Kidney glomerular epithelial cell (primary cell): Measurements from ENCODE around the gene BIRC7.
"Not testable (repeated sequence)": the region's sequence is repeated elsewhere in the genome, so short reads cannot be mapped to it uniquely, and the experiment has no call there.

Source experiments
- DNase-seq: peaks from one replicate; lab custom pipeline; 2025; lab: John Stamatoyannopoulos, UW

Gene BIRC7

GRCh38 chr20:63248835-63249591, 13.3 kb downstream of the BIRC7 start:
- DNase-seq = peak; percentile 74

DNA sequence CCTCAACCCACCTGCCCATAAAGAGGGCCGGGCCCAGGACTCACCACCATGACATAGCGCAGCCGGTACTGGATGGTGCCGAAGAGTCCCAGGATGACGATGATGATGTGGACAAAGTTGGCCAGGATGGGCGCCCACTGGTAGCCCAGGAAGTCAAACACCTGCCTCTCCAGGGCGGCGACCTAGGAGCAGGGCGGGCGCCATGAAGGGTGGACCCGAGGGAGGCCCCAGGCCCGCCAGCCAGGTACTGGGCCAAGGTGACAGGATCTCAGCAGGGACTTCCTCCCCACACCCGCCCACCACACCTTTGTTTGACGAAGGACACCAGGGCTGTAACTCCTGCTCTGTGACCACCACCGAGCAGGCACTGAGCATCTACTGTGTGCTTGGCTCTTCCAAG, 14.2 kb downstream of the BIRC7 start:
- DNase-seq = no peak

- DNase-seq = not testable (repeated sequence)
Observed at GRCh38 chr20:63251350-63251749, 15.6 kb downstream of the BIRC7 start.

DNA sequence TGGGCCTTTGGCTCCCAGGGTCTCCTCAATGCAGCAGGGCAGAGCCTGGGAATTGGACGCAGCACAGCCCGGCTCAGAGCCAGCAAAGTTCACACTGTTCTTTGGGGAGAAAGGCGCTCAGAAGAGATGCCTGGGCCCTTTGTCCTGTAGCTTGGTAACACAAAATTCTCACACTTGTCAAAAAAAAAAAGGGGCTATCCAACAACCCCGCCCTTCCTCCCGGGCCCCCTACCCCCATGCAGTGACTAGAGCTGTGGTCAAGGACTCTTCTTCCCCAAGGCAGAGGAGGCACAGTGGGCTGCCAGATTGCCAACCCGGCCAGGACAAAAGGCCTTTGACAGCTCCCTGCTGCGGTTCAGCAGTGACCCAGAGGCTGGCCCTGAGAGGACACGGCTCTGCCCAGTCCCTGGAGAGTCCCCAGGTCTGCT, 16.6 kb downstream of the BIRC7 start:
- no peak for DNase-seq

GRCh38 chr20:63253065-63253437, 17.3 kb downstream of the BIRC7 start:
- DNase-seq = no peak

DNA sequence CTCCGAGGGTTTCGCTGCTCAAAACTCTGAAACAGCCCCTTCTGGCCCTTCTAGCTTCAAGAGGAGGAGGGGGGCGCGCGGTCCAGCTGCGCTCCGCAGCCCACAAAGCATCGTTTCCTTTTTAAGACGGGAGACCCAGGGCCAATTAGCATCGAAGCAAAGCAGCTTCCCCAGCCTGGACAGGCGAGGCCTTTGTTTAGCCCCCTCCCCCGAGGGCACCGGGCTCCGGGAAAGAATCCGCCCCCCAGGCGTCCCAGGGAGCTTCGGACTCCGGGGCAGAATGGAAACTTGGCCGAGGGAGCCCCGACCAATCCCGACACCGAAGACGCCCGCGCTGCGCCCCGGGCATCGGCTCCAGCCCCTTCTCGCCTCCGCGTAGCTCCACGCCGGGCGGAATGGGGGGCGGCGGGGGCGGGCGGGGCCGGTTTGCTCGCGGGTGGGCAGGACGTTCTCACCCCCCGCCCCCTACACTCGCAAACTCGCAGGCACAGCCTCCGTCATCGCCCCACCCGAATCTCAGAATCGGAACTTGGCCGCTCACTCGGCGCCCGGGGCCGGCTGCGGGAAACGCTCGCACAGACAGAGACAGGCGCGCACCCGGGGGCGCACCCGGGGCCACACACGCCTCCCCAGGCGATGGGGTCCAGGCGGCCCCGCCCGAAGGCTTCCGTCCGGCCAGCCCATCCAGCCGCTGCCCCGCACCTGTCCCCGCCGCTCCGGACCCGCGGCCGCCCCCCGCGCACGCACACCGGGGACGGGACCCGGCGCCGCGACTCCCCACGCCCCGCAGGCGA, 17.9 kb downstream of the BIRC7 start:
- no peak for DNase-seq

- no peak for DNase-seq
Observed at GRCh38 chr20:63254232-63254605, 18.5 kb downstream of the BIRC7 start, which contains the start of gene NKAIN4. TSS of gene NKAIN4 (minus strand) at chr20:63254463. CDS start at chr20:63254450, 13 bp downstream.

GRCh38 chr20:63254606-63255384, 19.1 kb downstream of the BIRC7 start:
- DNase-seq = no peak

DNA sequence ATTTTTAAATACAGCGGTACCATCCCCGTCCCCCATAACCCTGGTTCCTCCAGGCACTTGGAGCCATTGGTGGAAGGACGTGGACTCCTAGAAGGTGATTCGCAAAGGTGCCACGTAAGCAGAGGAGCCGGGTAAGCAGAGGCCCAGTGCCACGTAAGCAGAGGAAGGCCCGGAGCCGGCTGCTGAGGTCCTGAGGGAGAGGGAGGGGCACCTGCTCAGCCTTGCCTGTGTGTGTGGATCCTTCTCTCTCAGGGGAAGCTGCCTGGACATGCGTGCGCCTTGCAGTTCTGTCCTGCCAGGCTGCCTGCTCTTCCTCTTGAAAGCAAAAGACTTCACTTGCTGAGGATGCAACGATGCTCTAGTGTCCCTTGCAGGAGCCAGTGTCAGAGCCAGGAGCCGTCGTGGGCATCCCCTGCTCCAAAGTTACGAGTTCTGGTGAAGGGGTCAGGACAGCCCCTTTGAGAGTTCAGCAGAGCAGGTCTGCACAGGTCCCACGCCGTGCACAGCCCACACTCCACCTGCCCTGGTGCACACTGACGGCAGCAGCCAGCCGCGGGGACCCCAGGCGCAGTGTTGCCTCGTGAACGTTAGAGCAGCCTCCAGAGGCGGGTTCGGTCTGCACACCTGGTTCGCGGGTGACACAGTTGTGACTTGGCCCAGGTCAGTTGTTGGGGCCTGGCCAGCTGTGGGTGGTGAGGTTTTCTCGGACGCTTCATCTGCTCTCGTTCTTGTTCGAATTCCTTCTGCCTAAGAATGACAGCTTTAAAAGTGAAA, 20.4 kb downstream of the BIRC7 start:
- DNase-seq = no peak

GRCh38 chr20:63256954-63257353, 21.2 kb downstream of the BIRC7 start:
- DNase-seq = no peak

DNA sequence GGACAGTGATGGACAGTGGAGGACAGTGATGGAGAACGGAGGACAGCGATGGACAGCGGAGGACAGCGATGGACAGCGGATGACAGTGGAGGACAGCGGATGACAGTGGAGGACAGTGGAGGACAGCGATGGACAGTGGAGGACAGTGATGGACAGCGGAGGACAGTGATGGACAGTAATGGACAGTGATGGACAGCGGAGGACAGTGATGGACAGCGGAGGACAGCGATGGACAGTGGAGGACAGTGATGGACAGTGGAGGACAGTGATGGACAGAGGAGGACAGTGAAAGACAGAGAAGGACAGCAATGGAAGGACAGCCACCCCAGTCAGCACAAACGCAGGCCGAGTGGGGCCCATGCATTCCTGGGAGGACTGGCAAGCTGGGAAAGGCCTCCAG, 21.9 kb downstream of the BIRC7 start:
- no peak for DNase-seq

DNA sequence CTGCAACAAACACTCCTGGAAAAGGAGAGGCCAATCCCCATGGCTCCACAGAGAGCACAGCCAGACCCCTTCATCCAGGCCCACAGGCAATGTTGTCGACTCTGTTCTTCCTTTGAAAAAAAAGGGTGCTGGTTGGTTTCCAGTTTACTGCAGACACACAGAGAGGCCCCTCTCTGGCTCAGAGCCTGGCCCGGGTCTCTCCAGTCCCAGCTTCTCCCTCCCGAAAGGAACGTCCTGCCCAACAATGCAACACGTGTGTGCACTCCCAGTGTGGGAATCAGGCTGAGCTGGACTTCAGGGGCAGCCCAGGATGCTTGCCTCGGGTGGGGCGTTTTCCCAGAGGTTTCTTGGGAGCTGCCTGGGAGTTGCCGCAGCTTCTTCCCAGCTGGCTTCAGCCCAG, 23.1 kb downstream of the BIRC7 start:
- DNase-seq = no peak

DNA sequence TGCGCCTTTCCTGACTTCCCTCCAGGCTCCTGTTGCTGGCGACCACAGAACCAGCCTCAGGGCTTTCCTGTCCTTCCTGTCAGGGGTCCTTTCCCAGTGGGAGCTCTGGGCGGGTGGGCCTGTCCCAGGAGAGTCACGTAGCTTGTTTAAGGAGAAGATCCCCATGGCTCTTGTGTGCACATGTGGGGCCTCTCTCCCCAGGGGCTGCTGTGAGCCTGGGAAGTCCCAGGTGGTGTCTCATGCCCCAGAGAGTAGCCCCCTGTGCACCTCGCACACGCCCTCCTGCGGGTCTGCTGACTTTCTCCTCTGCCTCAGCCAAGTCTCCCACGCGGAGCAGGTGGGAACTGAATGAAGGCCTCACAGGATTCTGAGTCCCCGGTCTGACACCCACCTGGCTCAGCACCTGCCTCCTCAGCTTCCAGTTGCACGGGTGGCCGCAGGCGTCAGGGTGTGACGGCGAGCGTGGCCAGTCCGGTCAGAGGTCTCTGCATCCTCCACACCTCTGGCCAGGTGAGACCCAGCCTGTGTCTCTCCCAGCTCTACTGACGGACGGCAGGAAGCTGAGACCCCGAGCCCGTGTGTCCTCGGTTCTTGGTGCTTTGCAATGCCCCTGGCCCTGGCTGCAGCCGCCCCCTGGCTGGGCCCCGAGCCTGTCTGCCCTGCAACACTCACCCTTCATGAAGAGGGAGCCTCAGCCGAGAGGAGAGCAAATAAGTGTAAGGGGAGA, 24.2 kb downstream of the BIRC7 start:
- DNase-seq = no peak

DNA sequence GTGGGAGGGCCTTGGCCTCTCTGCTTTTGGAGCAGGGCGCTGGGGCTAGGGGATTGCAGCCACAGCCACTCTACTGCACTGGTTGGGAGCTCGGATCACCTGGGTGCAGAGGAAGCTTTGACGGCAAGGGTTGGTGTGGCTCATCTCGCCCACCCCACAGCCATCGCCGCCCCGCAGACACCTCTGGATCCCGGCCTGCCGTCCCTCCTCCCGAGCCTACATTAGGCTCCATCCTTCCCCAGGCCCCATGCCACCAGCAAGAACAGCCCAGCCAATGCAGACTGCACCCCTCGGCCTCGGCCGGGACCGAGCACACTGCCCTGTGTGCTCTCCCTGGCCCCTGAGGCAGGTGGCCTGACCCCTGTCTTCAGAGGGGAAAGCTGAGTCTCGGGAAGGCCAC, 24.8 kb downstream of the BIRC7 start:
- no peak for DNase-seq

DNA sequence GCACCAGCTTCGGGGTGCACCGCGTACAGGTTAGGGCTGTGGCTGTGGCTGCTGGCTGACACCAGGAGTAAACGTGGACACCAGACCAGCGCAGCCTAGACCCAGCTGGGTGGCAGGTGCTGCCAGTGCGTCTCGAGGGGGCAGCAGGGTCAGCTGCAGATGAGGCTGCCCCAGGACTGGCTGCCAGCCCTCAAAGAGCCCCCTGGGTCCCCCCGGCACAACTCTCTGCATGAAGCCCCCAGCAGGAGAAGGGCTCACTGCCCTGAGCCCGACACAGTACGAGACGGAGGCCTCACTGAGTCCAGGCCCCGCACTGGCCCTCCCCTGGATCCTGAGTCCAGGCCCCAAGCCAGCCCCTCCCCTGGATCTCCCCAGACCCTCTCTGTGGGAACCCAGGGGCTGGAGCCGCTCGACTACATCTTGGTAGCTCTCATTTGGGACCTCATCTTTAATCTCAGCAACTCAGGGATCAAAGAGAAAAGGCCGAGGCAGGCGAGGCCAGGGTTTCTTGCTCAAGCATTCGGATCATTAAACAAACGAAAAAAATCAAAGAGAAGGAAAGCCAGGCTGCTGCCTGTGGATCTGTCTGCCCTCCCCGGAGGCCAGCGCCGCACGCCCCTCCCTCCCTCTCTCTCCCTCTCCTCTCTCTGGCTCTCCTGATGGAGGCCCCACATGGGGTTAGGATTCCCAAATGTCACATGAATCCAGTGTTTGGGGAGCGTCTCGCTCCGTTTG, 25.5 kb downstream of the BIRC7 start:
- DNase-seq = no peak

DNA sequence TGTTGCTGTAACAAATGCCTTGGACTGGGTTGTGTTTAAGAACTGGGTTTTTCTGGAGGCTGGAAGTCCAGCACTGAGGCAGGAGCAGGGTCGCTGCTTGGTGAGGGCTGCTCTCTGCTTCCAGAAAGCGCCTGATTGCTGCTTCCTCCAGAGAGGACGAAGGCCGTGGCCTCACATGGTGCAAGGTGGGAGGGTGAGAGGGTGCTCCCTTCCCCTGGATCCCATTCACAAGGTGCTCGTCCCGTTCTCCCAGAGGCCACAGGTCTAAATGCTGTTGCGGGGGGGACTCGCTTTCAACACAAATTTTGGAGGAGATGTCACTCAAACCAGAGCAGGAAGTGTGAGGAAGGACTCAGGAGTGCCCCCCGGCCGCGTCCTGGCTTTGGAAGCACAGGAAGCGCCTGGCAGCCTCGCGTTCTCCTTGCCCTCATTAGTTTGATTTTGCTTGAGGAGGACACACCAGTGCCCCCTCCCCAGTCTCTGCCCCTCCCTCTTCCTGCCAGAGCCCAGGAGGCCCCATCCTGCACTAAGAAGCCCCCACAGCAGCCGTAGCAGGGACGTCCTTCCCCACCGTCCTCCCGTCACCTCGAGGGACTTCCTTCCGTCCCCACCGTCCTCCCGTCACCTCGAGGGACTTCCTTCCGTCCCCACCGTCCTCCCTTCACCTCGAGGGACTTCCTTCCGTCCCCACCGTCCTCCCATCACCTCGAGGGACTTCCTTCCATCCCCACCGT, 26.3 kb downstream of the BIRC7 start:
- no peak for DNase-seq

DNA sequence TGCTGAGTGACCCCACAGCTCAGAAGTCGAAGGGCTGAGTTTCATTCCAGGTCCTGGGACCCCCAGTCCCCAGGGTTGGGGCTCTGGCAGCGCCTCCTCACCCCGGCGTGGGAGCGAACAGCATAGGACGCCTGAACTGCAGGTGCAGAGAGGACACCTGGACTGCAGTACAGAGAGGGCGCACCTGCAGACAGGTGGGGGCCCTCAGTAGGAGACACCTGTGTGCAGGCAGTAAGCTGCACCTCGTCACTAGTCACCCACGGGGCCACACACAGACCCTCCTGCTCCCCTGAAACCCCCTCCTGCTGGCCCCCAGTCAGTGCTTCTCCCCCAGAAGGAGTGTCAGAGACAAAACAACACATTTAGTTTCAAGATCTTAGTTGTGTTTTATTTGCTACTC, 27.1 kb downstream of the BIRC7 start:
- no peak for DNase-seq

DNA sequence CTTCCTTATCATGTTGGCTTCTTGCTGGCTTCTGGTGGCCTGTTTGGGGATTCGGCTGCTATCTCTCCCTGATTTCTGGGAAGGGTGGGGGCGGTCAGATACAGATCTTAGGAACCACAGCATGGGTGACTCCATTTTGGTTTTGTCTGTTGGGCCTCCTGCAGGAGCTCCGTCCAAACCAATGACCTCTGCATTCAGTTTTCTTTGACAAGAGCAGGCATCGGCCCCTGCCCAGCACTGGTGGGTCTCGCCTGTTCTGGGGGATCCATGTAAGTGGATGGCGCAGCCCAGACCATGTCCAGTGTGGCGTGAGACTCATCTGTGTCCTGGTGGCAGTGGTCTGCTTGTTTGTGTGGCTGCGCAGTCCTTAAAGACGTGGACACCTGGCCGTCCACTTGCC, 28.3 kb downstream of the BIRC7 start:
- no peak for DNase-seq

DNA sequence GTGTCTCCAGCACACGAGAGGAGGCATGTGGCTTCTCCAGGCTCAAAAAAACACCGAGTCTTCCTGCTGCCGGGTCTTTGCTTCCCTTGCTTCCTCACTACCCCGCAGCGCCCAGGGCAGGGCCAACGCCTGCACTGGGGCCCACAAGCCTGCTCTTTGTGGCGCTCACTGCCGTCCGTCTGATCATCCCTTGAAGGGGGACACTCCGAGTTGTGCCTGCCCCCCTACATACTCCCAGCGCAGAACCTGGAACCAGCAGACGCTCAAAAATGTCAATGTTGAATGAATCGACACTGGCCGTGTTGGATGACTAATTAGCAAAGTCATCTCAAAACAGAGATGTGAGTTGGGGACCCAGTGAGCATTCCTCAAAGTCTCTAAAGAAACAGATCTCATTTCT, 28.8 kb downstream of the BIRC7 start:
- DNase-seq = peak; percentile 65
